PC-3 (cell line): ENCODE results near the gene MAPK13. TPM values are rescaled to one million over a fixed set of nuclear protein-coding genes. Genes with fewer than 3 reads are reported as not detected.

Experiments used
- ATAC-seq: fragments of 200-7000 bp; cut with Tn5 transposase; 2 replicates; pipeline ENCODE4 v1.9.1; 2020; ENCODE audit warnings: mild to moderate bottlenecking, moderate library complexity
- BruUV-seq: library from RNA; stranded (reverse); fragments of 400-500 nt; replicated peaks from 2 replicates; lab custom pipeline; 2021; lab: Mats Ljungman, UMichigan
- CTCF ChIA-PET: fragments of 300-600 bp; sonication (Branson Sonifier 250); formaldehyde crosslinking; loops from one replicate; lab custom pipeline; 2022; ENCODE audit warnings: antibody characterized with exemption; lab: Charles Lee
- POLR2A ChIA-PET: fragments of 300-600 bp; sonication (Branson Sonifier 250); formaldehyde crosslinking; loops from one replicate; lab custom pipeline; 2022; ENCODE audit warnings: antibody characterized with exemption; ENCODE audit not compliant: unreplicated experiment; lab: Charles Lee
- DNase-seq: peaks from one replicate; pipeline ENCODE4 v3.0.0-alpha.2; 2015
- H2AFZ ChIP-seq: fragments of 300-600 bp; sonication (generic); 2 replicates; pipeline ENCODE4 v1.6.0; 2016; ENCODE audit warnings: antibody characterized with exemption, low read length
- H3F3A ChIP-seq: fragments of 300-600 bp; sonication (generic); one replicate; pipeline ENCODE4 v1.6.0; 2017; ENCODE audit warnings: antibody characterized with exemption, low read length, control low read depth, mild to moderate bottlenecking; ENCODE audit not compliant: unreplicated experiment
- H3K27ac ChIP-seq: fragments of 300-600 bp; sonication (generic); 2 replicates; pipeline ENCODE4 v1.5.1; 2016; ENCODE audit warnings: mild to moderate bottlenecking, low read length
- H3K27me3 ChIP-seq: fragments of 300-600 bp; sonication (generic); 2 replicates; pipeline ENCODE4 v1.6.1; 2016; ENCODE audit warnings: low read length, mixed read lengths
- H3K36me3 ChIP-seq: fragments of 300-600 bp; sonication (generic); 2 replicates; pipeline ENCODE4 v1.6.1; 2016; ENCODE audit warnings: low read depth, mixed run types, low read length, mixed read lengths
- H3K4me1 ChIP-seq: fragments of 300-600 bp; sonication (generic); 2 replicates; pipeline ENCODE4 v1.5.1; 2016; ENCODE audit warnings: low read length; ENCODE audit not compliant: insufficient read depth
- H3K4me2 ChIP-seq: fragments of 300-600 bp; sonication (generic); 2 replicates; pipeline ENCODE4 v1.6.0; 2016; ENCODE audit warnings: low read length
- H3K4me3 ChIP-seq: fragments of 300-600 bp; sonication (generic); 2 replicates; pipeline ENCODE4 v1.5.1; 2016; ENCODE audit warnings: mild to moderate bottlenecking, low read length, mixed read lengths
- H3K79me2 ChIP-seq: fragments of 300-600 bp; sonication (generic); 2 replicates; pipeline ENCODE4 v1.6.1; 2017; ENCODE audit warnings: low read length, mixed read lengths
- H3K9ac ChIP-seq: fragments of 300-600 bp; sonication (generic); 2 replicates; pipeline ENCODE4 v1.6.0; 2016; ENCODE audit warnings: mild to moderate bottlenecking, low read length
- H3K9me2 ChIP-seq: fragments of 300-600 bp; sonication (generic); replicated peaks from 2 replicates; pipeline ENCODE4 v1.6.1; 2016; ENCODE audit warnings: mixed run types, low read length, mixed read lengths
- H3K9me3 ChIP-seq: fragments of 300-600 bp; sonication (generic); 2 replicates; pipeline ENCODE4 v1.6.1; 2016; ENCODE audit warnings: low read length, mixed read lengths
- H4K20me1 ChIP-seq: fragments of 300-600 bp; sonication (generic); 2 replicates; pipeline ENCODE4 v1.6.1; 2016; ENCODE audit warnings: low read length, mixed read lengths
- EZH2 ChIP-seq: fragments of 300-600 bp; sonication (generic); IDR thresholded peaks from one replicate; pipeline ENCODE4 v1.6.1; 2017; ENCODE audit warnings: antibody characterized with exemption, mild to moderate bottlenecking, low read length; ENCODE audit not compliant: unreplicated experiment
- EZH2phosphoT487 ChIP-seq: fragments of 300-600 bp; sonication (generic); IDR thresholded peaks from 2 replicates; pipeline ENCODE4 v1.6.1; 2018; ENCODE audit warnings: mild to moderate bottlenecking, antibody characterized with exemption, low read length, borderline replicate concordance
- intact Hi-C: fragments of 100-400 bp; cut with micrococcal nuclease; formaldehyde crosslinking; loops from 2 replicates; pipeline ENCODE4 v1.9.0; 2023
- total RNA-seq: library from RNA; depleted of rRNA; stranded (reverse); fragments of >200 nt; gene quantifications from 2 replicates; pipeline ENCODE4 v1.2.3, GENCODE V29; 2014
- TF ChIP-seq, protein P1 (sequence below): fragments of 300-600 bp; sonication (generic); conservative IDR thresholded peaks from 2 replicates; pipeline ENCODE4 v1.5.1; 2017; ENCODE audit warnings: antibody characterized with exemption, low read depth, mild to moderate bottlenecking, low read length

MAPK13 gene
- total RNA-seq, 1 experiment from 2014 or later: 41.4 TPM

DNA sequence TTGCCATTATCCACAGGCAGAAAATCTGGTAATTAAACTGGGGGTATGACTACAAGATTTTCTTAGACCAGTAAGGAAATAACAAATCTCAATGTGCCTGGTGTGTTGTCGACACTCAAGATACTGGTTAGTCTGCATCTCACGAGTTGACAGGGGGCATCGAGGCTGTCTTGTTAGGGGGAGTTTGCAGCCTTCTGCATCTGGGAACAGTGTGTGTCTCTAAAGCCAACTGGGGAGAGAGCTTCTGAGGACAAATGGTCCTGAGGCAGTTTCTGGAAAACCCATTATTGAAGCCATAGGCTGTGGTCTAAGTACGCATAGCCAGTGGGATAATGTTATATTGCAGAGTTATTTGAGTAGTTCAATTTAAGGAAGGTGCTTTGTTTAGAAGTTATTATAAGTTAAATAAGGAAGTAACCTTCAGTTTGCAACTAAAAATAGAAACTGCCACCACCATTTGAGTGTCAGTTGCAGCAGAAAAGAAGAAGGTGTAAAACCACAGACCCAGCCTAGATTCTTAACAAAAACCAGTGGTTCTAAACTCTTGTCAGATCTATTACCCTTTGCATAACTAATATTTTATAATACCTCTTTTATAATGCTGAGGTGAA, 15.4 kb upstream of the MAPK13 start:
- ATAC-seq (no peak), DNase-seq (no peak)
- H3K4me2 ChIP-seq: no peak overlapping the region
- intact Hi-C loops: no loop called here
- H3K9me3 ChIP-seq: no peaks in the 10 kb centered on the region
- H3K36me3 ChIP-seq: peaks cover 5% of the 10 kb centered on the region; the same call in 1 of the 2 replicates
- H3K4me3 ChIP-seq: no peak overlapping the region
- no peaks in the 10 kb centered on the region for H3K27me3 ChIP-seq
- H3K79me2 ChIP-seq: no peaks in the 10 kb centered on the region
- H3K9me2 ChIP-seq: no peaks in the 10 kb centered on the region
- H3K27ac ChIP-seq: no peak overlapping the region
- H3F3A ChIP-seq: no peaks in the 10 kb centered on the region
- no TSS peak for BruUV-seq
- no peak overlapping the region for H2AFZ ChIP-seq
- no peak for TF ChIP-seq EZH2phosphoT487
- TF ChIP-seq, protein P1, sequence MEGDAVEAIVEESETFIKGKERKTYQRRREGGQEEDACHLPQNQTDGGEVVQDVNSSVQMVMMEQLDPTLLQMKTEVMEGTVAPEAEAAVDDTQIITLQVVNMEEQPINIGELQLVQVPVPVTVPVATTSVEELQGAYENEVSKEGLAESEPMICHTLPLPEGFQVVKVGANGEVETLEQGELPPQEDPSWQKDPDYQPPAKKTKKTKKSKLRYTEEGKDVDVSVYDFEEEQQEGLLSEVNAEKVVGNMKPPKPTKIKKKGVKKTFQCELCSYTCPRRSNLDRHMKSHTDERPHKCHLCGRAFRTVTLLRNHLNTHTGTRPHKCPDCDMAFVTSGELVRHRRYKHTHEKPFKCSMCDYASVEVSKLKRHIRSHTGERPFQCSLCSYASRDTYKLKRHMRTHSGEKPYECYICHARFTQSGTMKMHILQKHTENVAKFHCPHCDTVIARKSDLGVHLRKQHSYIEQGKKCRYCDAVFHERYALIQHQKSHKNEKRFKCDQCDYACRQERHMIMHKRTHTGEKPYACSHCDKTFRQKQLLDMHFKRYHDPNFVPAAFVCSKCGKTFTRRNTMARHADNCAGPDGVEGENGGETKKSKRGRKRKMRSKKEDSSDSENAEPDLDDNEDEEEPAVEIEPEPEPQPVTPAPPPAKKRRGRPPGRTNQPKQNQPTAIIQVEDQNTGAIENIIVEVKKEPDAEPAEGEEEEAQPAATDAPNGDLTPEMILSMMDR: no peak
- no peak for TF ChIP-seq EZH2
- H3K9ac ChIP-seq: no peak overlapping the region
- H3K4me1 ChIP-seq: peaks cover 2% of the 10 kb centered on the region
- POLR2A ChIA-PET: no interaction called here
- CTCF ChIA-PET: no interaction called here
- H4K20me1 ChIP-seq: no peaks in the 10 kb centered on the region

DNA sequence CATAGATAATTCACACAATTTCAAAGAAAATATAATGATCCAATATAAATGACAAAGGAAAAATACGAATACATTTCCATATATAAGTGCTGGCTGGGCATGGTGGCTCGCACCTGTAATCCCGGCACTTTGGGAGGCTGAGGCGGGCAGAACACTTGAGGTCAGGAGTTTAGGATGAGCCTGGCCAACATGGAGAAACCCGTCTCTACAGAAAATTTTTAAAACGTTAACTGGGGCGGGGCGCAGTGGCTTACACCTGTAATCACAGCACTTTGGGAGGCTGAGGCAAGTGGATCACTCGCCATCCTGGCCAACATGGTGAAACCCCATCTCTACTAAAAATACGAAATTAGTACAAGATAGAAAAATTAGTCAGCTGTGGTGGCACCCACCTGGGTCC, 14.9 kb upstream of the MAPK13 start:
- intact Hi-C loops: no loop called here
- Histone ChIP-seq H3K9me2 (no peaks in the 10 kb centered on the region), H3K27ac (no peak overlapping the region), H2AFZ (no peak overlapping the region), H3F3A (peaks cover 2% of the 10 kb centered on the region), H3K4me1 (peaks cover 7% of the 10 kb centered on the region), H3K4me3 (no peak overlapping the region), H3K79me2 (no peaks in the 10 kb centered on the region), H3K9me3 (no peaks in the 10 kb centered on the region), H3K9ac (no peak overlapping the region), H3K27me3 (no peaks in the 10 kb centered on the region), H3K36me3 (0 out of 2 replicates have a peak, but pooled peaks cover 5% of the 10 kb centered on the region), H4K20me1 (no peaks in the 10 kb centered on the region), H3K4me2 (no peak overlapping the region)
- BruUV-seq: no TSS peak
- TF ChIP-seq EZH2phosphoT487 (no peak), EZH2 (no peak)
- TF ChIP-seq, protein P1: no peak
- DNase-seq (no peak), ATAC-seq (no peak)
- ChIA-PET POLR2A (no interaction called here), CTCF (no interaction called here)

DNA sequence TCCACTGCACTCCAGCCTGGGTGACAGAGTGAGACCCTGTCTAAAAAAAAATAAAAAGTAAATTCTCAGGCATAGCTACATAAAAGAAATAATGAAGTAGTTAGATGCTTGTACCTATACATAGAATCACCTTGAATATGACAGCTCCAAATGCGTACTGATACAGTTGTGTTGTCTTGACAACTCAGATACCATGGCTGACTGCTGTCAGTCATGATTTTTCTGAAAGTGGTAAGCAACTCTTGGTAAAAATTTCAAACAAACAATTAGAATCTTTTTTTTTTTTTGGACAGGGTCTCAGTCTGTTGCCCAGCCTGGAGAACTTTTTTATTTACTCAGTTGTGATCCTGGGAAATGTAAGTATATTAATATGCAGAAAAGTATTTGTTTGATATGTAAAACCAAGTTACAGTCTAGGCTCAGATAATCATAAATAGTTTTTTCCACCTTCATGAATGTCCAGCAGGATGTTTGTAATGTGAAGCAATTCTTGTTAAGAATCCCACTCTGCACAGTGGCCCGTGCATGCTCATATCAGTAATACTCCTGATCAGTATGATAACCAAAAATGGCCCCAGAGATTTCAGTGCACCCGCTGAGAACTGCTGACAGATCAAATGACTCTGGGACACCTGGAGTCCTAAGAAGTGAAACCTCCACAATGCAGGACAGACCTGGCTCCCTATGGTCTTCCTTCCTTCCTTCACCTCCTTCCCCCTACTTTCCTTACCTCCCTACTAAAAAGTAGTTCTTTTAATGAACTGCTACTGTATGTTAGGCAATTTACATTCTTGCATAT, 14.0 kb upstream of the MAPK13 start:
- no peak overlapping the region for H3K27ac ChIP-seq
- H4K20me1 ChIP-seq: no peaks in the 10 kb centered on the region
- H3K9ac ChIP-seq: no peak overlapping the region
- peaks cover 5% of the 10 kb centered on the region for H3F3A ChIP-seq
- no peak for TF ChIP-seq EZH2phosphoT487
- TF ChIP-seq, protein P1: no peak
- no peak for TF ChIP-seq EZH2
- no peak overlapping the region for H3K4me3 ChIP-seq
- ChIA-PET POLR2A (no interaction called here), CTCF (no interaction called here)
- no peak overlapping the region for H2AFZ ChIP-seq
- peaks cover 15% of the 10 kb centered on the region for H3K4me1 ChIP-seq
- DNase-seq (no peak), ATAC-seq (no peak)
- H3K79me2 ChIP-seq: no peaks in the 10 kb centered on the region
- intact Hi-C loops: no loop called here
- BruUV-seq: no TSS peak
- 0 out of 2 replicates have a peak, but pooled peaks cover 4% of the 10 kb centered on the region for H3K36me3 ChIP-seq
- H3K9me3 ChIP-seq: no peaks in the 10 kb centered on the region
- H3K4me2 ChIP-seq: no peak overlapping the region
- H3K27me3 ChIP-seq: no peaks in the 10 kb centered on the region
- H3K9me2 ChIP-seq: no peaks in the 10 kb centered on the region
